Hepatocyte (in vitro differentiated cells): ENCODE data around the gene ZNF532. TPM values are rescaled to one million over a fixed set of nuclear protein-coding genes. Genes with fewer than 3 reads are reported as not detected.

Experiments used
- DNase-seq: peaks from one replicate; pipeline ENCODE4 v3.0.0-alpha.2; 2016; ENCODE audit warnings: low spot score
- H2AFZ ChIP-seq: fragments of 200-600 bp; sonication (generic); 2 replicates; pipeline ENCODE4 v1.6.0; 2016; ENCODE audit warnings: antibody characterized with exemption, mild to moderate bottlenecking
- H3K27ac ChIP-seq: fragments of 200-600 bp; sonication (generic); 2 replicates; pipeline ENCODE4 v1.5.1; 2016; ENCODE audit warnings: mild to moderate bottlenecking
- H3K27me3 ChIP-seq: fragments of 200-600 bp; sonication (generic); 2 replicates; pipeline ENCODE4 v1.6.1; 2016
- H3K36me3 ChIP-seq: fragments of 200-600 bp; sonication (generic); replicated peaks from 2 replicates; pipeline ENCODE4 v1.5.1; 2016; ENCODE audit warnings: low read depth; ENCODE audit not compliant: insufficient read depth
- H3K4me1 ChIP-seq: fragments of 200-600 bp; sonication (generic); 2 replicates; pipeline ENCODE4 v1.5.1; 2016; ENCODE audit warnings: mild to moderate bottlenecking, moderate library complexity; ENCODE audit not compliant: insufficient read depth
- H3K4me2 ChIP-seq: fragments of 200-600 bp; sonication (generic); 2 replicates; pipeline ENCODE4 v1.6.0; 2016
- H3K4me3 ChIP-seq: fragments of 200-600 bp; sonication (generic); 2 replicates; pipeline ENCODE4 v1.5.1; 2016; ENCODE audit warnings: mild to moderate bottlenecking
- H3K79me2 ChIP-seq: fragments of 200-600 bp; sonication (generic); 2 replicates; pipeline ENCODE4 v1.6.0; 2017; ENCODE audit warnings: mild to moderate bottlenecking
- H3K9me2 ChIP-seq: fragments of 200-600 bp; sonication (generic); replicated peaks from 2 replicates; pipeline ENCODE4 v1.6.0; 2017; ENCODE audit warnings: mild to moderate bottlenecking; ENCODE audit not compliant: insufficient read depth
- H3K9me3 ChIP-seq: fragments of 200-600 bp; sonication (generic); 2 replicates; pipeline ENCODE4 v1.5.1; 2016; ENCODE audit warnings: low read depth, mild to moderate bottlenecking
- H4K20me1 ChIP-seq: fragments of 200-600 bp; sonication (generic); 2 replicates; pipeline ENCODE4 v1.6.0; 2016; ENCODE audit warnings: mild to moderate bottlenecking; ENCODE audit not compliant: insufficient read depth, poor library complexity, severe bottlenecking
- EZH2 ChIP-seq: fragments of 200-600 bp; sonication (generic); IDR thresholded peaks from 2 replicates; pipeline ENCODE4 v1.6.1; 2016; ENCODE audit warnings: antibody characterized with exemption, mild to moderate bottlenecking, borderline replicate concordance
- EZH2phosphoT487 ChIP-seq: fragments of 200-600 bp; sonication (generic); IDR thresholded peaks from one replicate; pipeline ENCODE4 v1.6.1; 2018; ENCODE audit warnings: antibody characterized with exemption, mild to moderate bottlenecking, low read depth, moderate library complexity; ENCODE audit not compliant: unreplicated experiment, severe bottlenecking
- WGBS: methylation state at CpG from one replicate; pipeline ENCODE4 v1.1.6; 2016; ENCODE audit warnings: low lambda C conversion rate; ENCODE audit errors: missing lambda C conversion rate; 5-methylcytosine and 5-hydroxymethylcytosine counted together
- polyA plus RNA-seq: library from polyadenylated mRNA; unstranded; fragments of >200 nt; fragmentation: Nextera tagmentation; extraction: Ambion mirVana; gene quantifications from 2 replicates; pipeline ENCODE4 v1.2.1, GENCODE V29; 2016
- total RNA-seq: library from RNA; depleted of rRNA; stranded (reverse); fragments of >200 nt; gene quantifications from 2 replicates; pipeline ENCODE4 v1.2.3, GENCODE V29; 2014
- TF ChIP-seq, protein P1 (sequence below): fragments of 200-600 bp; sonication (generic); IDR thresholded peaks from 2 replicates; pipeline ENCODE4 v1.5.1; 2016; ENCODE audit warnings: antibody characterized with exemption, mild to moderate bottlenecking; ENCODE audit not compliant: poor library complexity

The ZNF532 gene
- total and polyA plus RNA-seq, 2 experiments from 2014 or later, result 15.9 to 36.5 TPM

DNA sequence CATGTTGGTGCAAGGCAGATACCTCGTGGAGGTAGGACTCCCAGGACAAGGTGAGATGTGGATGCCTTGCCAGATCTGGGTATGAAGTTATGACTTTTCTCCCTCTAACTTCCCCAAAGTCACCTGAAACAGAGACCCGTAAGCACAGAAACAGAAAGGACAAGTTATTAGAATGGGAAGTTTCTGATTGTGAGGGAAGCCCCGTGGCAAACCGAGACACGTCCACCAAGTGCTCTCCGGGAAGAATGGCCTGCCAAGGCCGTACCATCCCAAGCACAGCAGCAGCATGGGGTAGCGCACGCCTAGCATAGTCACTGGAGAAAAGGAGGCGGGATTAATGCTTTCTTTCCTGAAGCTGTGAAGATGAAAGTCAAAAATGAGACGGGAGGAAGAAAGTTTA is 110.6 kb downstream of the ZNF532 start:
- H3K79me2 ChIP-seq, result peaks cover 2% of the 10 kb centered on the region
- no peak for DNase-seq
- H3K4me1 ChIP-seq, result peaks cover 8% of the 10 kb centered on the region
- WGBS, result 81% methylated on average over 11 of the region's 11 CpGs
- H3K27ac ChIP-seq, result peak overlapping the region; percentile 1
- no peak overlapping the region for H3K4me2 ChIP-seq
- no peaks in the 10 kb centered on the region for H3K27me3 ChIP-seq
- no peaks in the 10 kb centered on the region for H3K9me2 ChIP-seq
- no peaks in the 10 kb centered on the region for H3K9me3 ChIP-seq
- no peak overlapping the region for H2AFZ ChIP-seq
- TF ChIP-seq EZH2 (no peak), EZH2phosphoT487 (no peak)
- TF ChIP-seq, protein P1, sequence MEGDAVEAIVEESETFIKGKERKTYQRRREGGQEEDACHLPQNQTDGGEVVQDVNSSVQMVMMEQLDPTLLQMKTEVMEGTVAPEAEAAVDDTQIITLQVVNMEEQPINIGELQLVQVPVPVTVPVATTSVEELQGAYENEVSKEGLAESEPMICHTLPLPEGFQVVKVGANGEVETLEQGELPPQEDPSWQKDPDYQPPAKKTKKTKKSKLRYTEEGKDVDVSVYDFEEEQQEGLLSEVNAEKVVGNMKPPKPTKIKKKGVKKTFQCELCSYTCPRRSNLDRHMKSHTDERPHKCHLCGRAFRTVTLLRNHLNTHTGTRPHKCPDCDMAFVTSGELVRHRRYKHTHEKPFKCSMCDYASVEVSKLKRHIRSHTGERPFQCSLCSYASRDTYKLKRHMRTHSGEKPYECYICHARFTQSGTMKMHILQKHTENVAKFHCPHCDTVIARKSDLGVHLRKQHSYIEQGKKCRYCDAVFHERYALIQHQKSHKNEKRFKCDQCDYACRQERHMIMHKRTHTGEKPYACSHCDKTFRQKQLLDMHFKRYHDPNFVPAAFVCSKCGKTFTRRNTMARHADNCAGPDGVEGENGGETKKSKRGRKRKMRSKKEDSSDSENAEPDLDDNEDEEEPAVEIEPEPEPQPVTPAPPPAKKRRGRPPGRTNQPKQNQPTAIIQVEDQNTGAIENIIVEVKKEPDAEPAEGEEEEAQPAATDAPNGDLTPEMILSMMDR, result no peak
- H3K36me3 ChIP-seq, result no peaks in the 10 kb centered on the region
- no peaks in the 10 kb centered on the region for H4K20me1 ChIP-seq
- no peak overlapping the region for H3K4me3 ChIP-seq

DNA sequence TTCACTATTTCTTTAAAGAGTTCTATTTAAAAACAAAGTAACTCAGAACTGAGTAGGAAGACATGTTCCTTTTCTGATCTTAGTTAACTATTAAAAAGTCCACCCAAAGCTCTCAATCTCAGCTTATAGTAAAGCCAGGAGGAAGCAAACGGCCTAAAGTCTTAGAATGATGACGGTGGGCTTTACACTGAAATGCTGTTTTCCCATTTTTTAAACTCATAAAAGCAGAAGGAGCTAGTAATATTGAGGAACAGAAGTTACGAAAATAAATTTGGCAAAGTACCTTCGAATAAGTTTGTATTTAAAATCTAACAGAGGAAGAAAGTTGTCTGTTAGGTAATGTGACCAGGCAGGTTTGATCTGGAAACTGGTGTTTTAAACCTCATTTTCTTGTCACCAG is 111.1 kb downstream of the ZNF532 start:
- no peaks in the 10 kb centered on the region for H3K27me3 ChIP-seq
- peak overlapping the region; percentile 1 for H3K27ac ChIP-seq
- H3K4me1 ChIP-seq, result peaks cover 8% of the 10 kb centered on the region
- H4K20me1 ChIP-seq, result no peaks in the 10 kb centered on the region
- no peaks in the 10 kb centered on the region for H3K9me2 ChIP-seq
- no peak overlapping the region for H3K4me3 ChIP-seq
- no peaks in the 10 kb centered on the region for H3K9me3 ChIP-seq
- TF ChIP-seq, protein P1, result no peak
- TF ChIP-seq EZH2 (no peak), EZH2phosphoT487 (no peak)
- no peak for DNase-seq
- WGBS, result 60% methylated on average over 4 of the region's 4 CpGs
- H2AFZ ChIP-seq, result peak overlapping the region; percentile 7
- no peak overlapping the region for H3K4me2 ChIP-seq
- H3K36me3 ChIP-seq, result no peaks in the 10 kb centered on the region
- no peaks in the 10 kb centered on the region for H3K79me2 ChIP-seq

DNA sequence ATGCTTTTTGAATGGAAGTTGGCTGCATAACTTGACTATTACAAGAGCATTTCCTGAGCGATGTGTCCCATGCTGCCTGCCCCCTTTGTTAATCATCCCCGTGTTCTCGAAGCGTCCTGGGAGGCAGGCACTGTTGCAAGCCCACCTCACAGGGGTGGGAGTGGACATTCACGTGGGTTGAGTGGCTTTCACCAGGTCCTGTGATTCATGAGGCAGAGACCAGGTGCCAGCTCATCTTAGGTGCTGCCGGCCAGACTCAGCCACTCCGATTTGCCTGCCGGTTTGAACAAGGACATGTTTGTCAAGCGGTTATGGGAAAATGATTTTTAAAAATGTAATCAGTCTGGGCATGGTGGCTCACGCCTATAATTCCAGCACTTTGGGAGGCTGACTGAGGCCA is 112.5 kb downstream of the ZNF532 start:
- no peaks in the 10 kb centered on the region for H3K36me3 ChIP-seq
- H3K9me2 ChIP-seq, result no peaks in the 10 kb centered on the region
- peaks cover 8% of the 10 kb centered on the region for H3K4me1 ChIP-seq
- H3K27me3 ChIP-seq, result no peaks in the 10 kb centered on the region
- H3K4me2 ChIP-seq, result no peak overlapping the region
- no peak overlapping the region for H3K27ac ChIP-seq
- TF ChIP-seq, protein P1, result no peak
- TF ChIP-seq EZH2phosphoT487 (no peak), EZH2 (no peak)
- H3K4me3 ChIP-seq, result no peak overlapping the region
- DNase-seq, result no peak
- H2AFZ ChIP-seq, result no peak overlapping the region
- H3K9me3 ChIP-seq, result no peaks in the 10 kb centered on the region
- H4K20me1 ChIP-seq, result no peaks in the 10 kb centered on the region
- 90% methylated on average over 10 of the region's 10 CpGs for WGBS
- H3K79me2 ChIP-seq, result no peaks in the 10 kb centered on the region

DNA sequence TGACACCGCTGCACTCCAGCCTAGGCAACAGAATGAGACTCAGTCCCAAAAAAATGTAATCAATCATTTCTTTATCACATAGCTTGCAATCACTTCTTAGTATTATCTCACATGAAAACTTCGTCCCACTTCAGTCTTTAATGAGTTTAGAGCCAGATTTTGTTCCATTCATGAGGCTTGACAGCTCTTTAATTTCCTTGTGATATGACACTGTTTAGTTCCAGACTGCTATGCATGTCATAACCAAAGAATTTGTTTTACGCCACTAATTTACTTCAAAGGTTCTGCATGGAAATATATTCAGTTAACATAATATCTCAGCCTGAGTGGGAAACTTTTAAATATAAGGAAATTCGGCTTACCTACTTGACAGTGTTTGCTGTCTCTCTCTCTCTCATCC is 113.1 kb downstream of the ZNF532 start:
- H3K36me3 ChIP-seq, result no peaks in the 10 kb centered on the region
- TF ChIP-seq EZH2 (no peak), EZH2phosphoT487 (no peak)
- TF ChIP-seq, protein P1, result no peak
- no peak for DNase-seq
- no peaks in the 10 kb centered on the region for H3K79me2 ChIP-seq
- H3K27me3 ChIP-seq, result no peaks in the 10 kb centered on the region
- no peak overlapping the region for H3K4me3 ChIP-seq
- WGBS, result 89% methylated on average over 4 of the region's 4 CpGs
- no peaks in the 10 kb centered on the region for H3K9me3 ChIP-seq
- H3K9me2 ChIP-seq, result no peaks in the 10 kb centered on the region
- no peak overlapping the region for H3K27ac ChIP-seq
- H2AFZ ChIP-seq, result no peak overlapping the region
- no peak overlapping the region for H3K4me2 ChIP-seq
- no peaks in the 10 kb centered on the region for H4K20me1 ChIP-seq
- H3K4me1 ChIP-seq, result peaks cover 8% of the 10 kb centered on the region
